PC-3 (cell line): Measurements from ENCODE around the gene PNMA8B. TPM values are rescaled to one million over a fixed set of nuclear protein-coding genes. Genes with fewer than 3 reads are reported as not detected.

Experiments
- ATAC-seq: fragments of 200-7000 bp; cut with Tn5 transposase; 2 replicates; pipeline ENCODE4 v1.9.1; 2020; ENCODE audit warnings: mild to moderate bottlenecking, moderate library complexity
- BruUV-seq: library from RNA; stranded (reverse); fragments of 400-500 nt; replicated peaks from 2 replicates; lab custom pipeline; 2021; lab: Mats Ljungman, UMichigan
- CTCF ChIA-PET: fragments of 300-600 bp; sonication (Branson Sonifier 250); formaldehyde crosslinking; loops from one replicate; lab custom pipeline; 2022; ENCODE audit warnings: antibody characterized with exemption; lab: Charles Lee
- POLR2A ChIA-PET: fragments of 300-600 bp; sonication (Branson Sonifier 250); formaldehyde crosslinking; loops from one replicate; lab custom pipeline; 2022; ENCODE audit warnings: antibody characterized with exemption; ENCODE audit not compliant: unreplicated experiment; lab: Charles Lee
- DNase-seq: peaks from one replicate; pipeline ENCODE4 v3.0.0-alpha.2; 2015
- H2AFZ ChIP-seq: fragments of 300-600 bp; sonication (generic); 2 replicates; pipeline ENCODE4 v1.6.0; 2016; ENCODE audit warnings: antibody characterized with exemption, low read length
- H3F3A ChIP-seq: fragments of 300-600 bp; sonication (generic); one replicate; pipeline ENCODE4 v1.6.0; 2017; ENCODE audit warnings: antibody characterized with exemption, low read length, control low read depth, mild to moderate bottlenecking; ENCODE audit not compliant: unreplicated experiment
- H3K27ac ChIP-seq: fragments of 300-600 bp; sonication (generic); 2 replicates; pipeline ENCODE4 v1.5.1; 2016; ENCODE audit warnings: mild to moderate bottlenecking, low read length
- H3K27me3 ChIP-seq: fragments of 300-600 bp; sonication (generic); 2 replicates; pipeline ENCODE4 v1.6.1; 2016; ENCODE audit warnings: low read length, mixed read lengths
- H3K36me3 ChIP-seq: fragments of 300-600 bp; sonication (generic); 2 replicates; pipeline ENCODE4 v1.6.1; 2016; ENCODE audit warnings: low read depth, mixed run types, low read length, mixed read lengths
- H3K4me1 ChIP-seq: fragments of 300-600 bp; sonication (generic); 2 replicates; pipeline ENCODE4 v1.5.1; 2016; ENCODE audit warnings: low read length; ENCODE audit not compliant: insufficient read depth
- H3K4me2 ChIP-seq: fragments of 300-600 bp; sonication (generic); 2 replicates; pipeline ENCODE4 v1.6.0; 2016; ENCODE audit warnings: low read length
- H3K4me3 ChIP-seq: fragments of 300-600 bp; sonication (generic); 2 replicates; pipeline ENCODE4 v1.5.1; 2016; ENCODE audit warnings: mild to moderate bottlenecking, low read length, mixed read lengths
- H3K79me2 ChIP-seq: fragments of 300-600 bp; sonication (generic); 2 replicates; pipeline ENCODE4 v1.6.1; 2017; ENCODE audit warnings: low read length, mixed read lengths
- H3K9ac ChIP-seq: fragments of 300-600 bp; sonication (generic); 2 replicates; pipeline ENCODE4 v1.6.0; 2016; ENCODE audit warnings: mild to moderate bottlenecking, low read length
- H3K9me2 ChIP-seq: fragments of 300-600 bp; sonication (generic); replicated peaks from 2 replicates; pipeline ENCODE4 v1.6.1; 2016; ENCODE audit warnings: mixed run types, low read length, mixed read lengths
- H3K9me3 ChIP-seq: fragments of 300-600 bp; sonication (generic); 2 replicates; pipeline ENCODE4 v1.6.1; 2016; ENCODE audit warnings: low read length, mixed read lengths
- H4K20me1 ChIP-seq: fragments of 300-600 bp; sonication (generic); 2 replicates; pipeline ENCODE4 v1.6.1; 2016; ENCODE audit warnings: low read length, mixed read lengths
- CTCF ChIP-seq: fragments of 300-600 bp; sonication (generic); conservative IDR thresholded peaks from 2 replicates; pipeline ENCODE4 v1.5.1; 2017; ENCODE audit warnings: antibody characterized with exemption, low read depth, mild to moderate bottlenecking, low read length
- EZH2 ChIP-seq: fragments of 300-600 bp; sonication (generic); IDR thresholded peaks from one replicate; pipeline ENCODE4 v1.6.1; 2017; ENCODE audit warnings: antibody characterized with exemption, mild to moderate bottlenecking, low read length; ENCODE audit not compliant: unreplicated experiment
- EZH2phosphoT487 ChIP-seq: fragments of 300-600 bp; sonication (generic); IDR thresholded peaks from 2 replicates; pipeline ENCODE4 v1.6.1; 2018; ENCODE audit warnings: mild to moderate bottlenecking, antibody characterized with exemption, low read length, borderline replicate concordance
- intact Hi-C: fragments of 100-400 bp; cut with micrococcal nuclease; formaldehyde crosslinking; loops from 2 replicates; pipeline ENCODE4 v1.9.0; 2023
- total RNA-seq: library from RNA; depleted of rRNA; stranded (reverse); fragments of >200 nt; gene quantifications from 2 replicates; pipeline ENCODE4 v1.2.3, GENCODE V29; 2014

The PNMA8B gene
- total RNA-seq, 1 experiment from 2014 or later = not detected

- Histone ChIP-seq H3K9me3 (no peaks in the 10 kb centered on the region), H3K36me3 (no peaks in the 10 kb centered on the region), H3K9me2 (no peaks in the 10 kb centered on the region), H2AFZ (no peak overlapping the region), H3F3A (no peaks in the 10 kb centered on the region), H3K4me2 (no peak overlapping the region), H3K4me3 (no peak overlapping the region), H3K9ac (no peak overlapping the region), H3K27ac (no peak overlapping the region), H3K79me2 (no peaks in the 10 kb centered on the region), H3K4me1 (no peaks in the 10 kb centered on the region), H4K20me1 (no peaks in the 10 kb centered on the region), H3K27me3 (no peaks in the 10 kb centered on the region)
- TF ChIP-seq EZH2 = no peak
- TF ChIP-seq CTCF = no peak
- TF ChIP-seq EZH2phosphoT487 = no peak
- POLR2A ChIA-PET = no interaction called here
- ATAC-seq (no peak), DNase-seq (no peak)
- CTCF ChIA-PET = no interaction called here
- intact Hi-C loops = no loop called here
- no TSS peak for BruUV-seq
Observed at GRCh38 chr19:46536391-46536790, 40.7 kb upstream of the PNMA8B start.

- ChIA-PET POLR2A (no interaction called here), CTCF (no interaction called here)
- ATAC-seq (no peak), DNase-seq (no peak)
- intact Hi-C loops = no loop called here
- H3K79me2 ChIP-seq = no peaks in the 10 kb centered on the region
- H3F3A ChIP-seq = no peaks in the 10 kb centered on the region
- H3K4me2 ChIP-seq = no peak overlapping the region
- H3K27ac ChIP-seq = no peak overlapping the region
- no peak for TF ChIP-seq EZH2phosphoT487
- no peak for TF ChIP-seq CTCF
- TF ChIP-seq EZH2 = no peak
- H3K4me1 ChIP-seq = peaks cover 11% of the 10 kb centered on the region
- no TSS peak for BruUV-seq
- H2AFZ ChIP-seq = no peak overlapping the region
- H3K9ac ChIP-seq = no peak overlapping the region
- H4K20me1 ChIP-seq = no peaks in the 10 kb centered on the region
- H3K9me2 ChIP-seq = no peaks in the 10 kb centered on the region
- no peaks in the 10 kb centered on the region for H3K27me3 ChIP-seq
- no peaks in the 10 kb centered on the region for H3K9me3 ChIP-seq
- no peaks in the 10 kb centered on the region; the same call in 1 of the 2 replicates for H3K36me3 ChIP-seq
- no peak overlapping the region for H3K4me3 ChIP-seq
Observed at GRCh38 chr19:46533621-46534081, 38.0 kb upstream of the PNMA8B start.

- ChIA-PET CTCF (no interaction called here), POLR2A (no interaction called here)
- DNase-seq = no peak
- no peaks in the 10 kb centered on the region for H3K9me3 ChIP-seq
- H3K27me3 ChIP-seq = no peaks in the 10 kb centered on the region
- H3K9ac ChIP-seq = no peak overlapping the region
- no peak for ATAC-seq
- no peak overlapping the region for H3K4me3 ChIP-seq
- H3K36me3 ChIP-seq = no peaks in the 10 kb centered on the region; the same call in 1 of the 2 replicates
- intact Hi-C loops = no loop called here
- H2AFZ ChIP-seq = no peak overlapping the region
- no peaks in the 10 kb centered on the region for H3F3A ChIP-seq
- peaks cover 11% of the 10 kb centered on the region for H3K4me1 ChIP-seq
- H3K9me2 ChIP-seq = no peaks in the 10 kb centered on the region
- no peaks in the 10 kb centered on the region for H3K79me2 ChIP-seq
- no peak overlapping the region for H3K4me2 ChIP-seq
- BruUV-seq = no TSS peak
- H3K27ac ChIP-seq = no peak overlapping the region
- TF ChIP-seq EZH2phosphoT487 = no peak
- no peak for TF ChIP-seq EZH2
- no peak for TF ChIP-seq CTCF
- no peaks in the 10 kb centered on the region for H4K20me1 ChIP-seq
Observed at GRCh38 chr19:46533078-46533620, 37.5 kb upstream of the PNMA8B start.
